Stimulated activated effector memory CD8-positive, alpha-beta T cell treated with anti-CD3 and anti-CD28 coated beads, Interleukin-12 subunit alpha, Interleukin-12 subunit beta, amount 100 ng/mL, for 72 hours (primary cell): ENCODE results near the gene TBRG4.

Experiments
- ATAC-seq: fragments of 150-1000 bp; cut with Tn5 transposase; 2 replicates; pipeline ENCODE4 v1.10.0; 2021
- DNase-seq, 2 donors: peaks; one replicate each; pipeline ENCODE4 v3.0.0; 2021 to 2022; ENCODE audit warnings: low spot score in 2 of 2
- H3K27ac Mint-ChIP-seq: one replicate; pipeline ENCODE4 v1.8.0; 2022; ENCODE audit warnings: mild to moderate bottlenecking, mixed read lengths
- H3K36me3 Mint-ChIP-seq: one replicate; pipeline ENCODE4 v1.8.0; 2022; ENCODE audit warnings: mild to moderate bottlenecking, mixed read lengths
- H3K4me1 Mint-ChIP-seq: one replicate; pipeline ENCODE4 v1.8.0; 2022; ENCODE audit warnings: mixed read lengths
- H3K4me3 Mint-ChIP-seq: one replicate; pipeline ENCODE4 v1.8.0; 2022; ENCODE audit warnings: mild to moderate bottlenecking, mixed read lengths
- H3K9me3 Mint-ChIP-seq: one replicate; pipeline ENCODE4 v1.8.0; 2022; ENCODE audit warnings: mixed read lengths

TBRG4 gene

DNA sequence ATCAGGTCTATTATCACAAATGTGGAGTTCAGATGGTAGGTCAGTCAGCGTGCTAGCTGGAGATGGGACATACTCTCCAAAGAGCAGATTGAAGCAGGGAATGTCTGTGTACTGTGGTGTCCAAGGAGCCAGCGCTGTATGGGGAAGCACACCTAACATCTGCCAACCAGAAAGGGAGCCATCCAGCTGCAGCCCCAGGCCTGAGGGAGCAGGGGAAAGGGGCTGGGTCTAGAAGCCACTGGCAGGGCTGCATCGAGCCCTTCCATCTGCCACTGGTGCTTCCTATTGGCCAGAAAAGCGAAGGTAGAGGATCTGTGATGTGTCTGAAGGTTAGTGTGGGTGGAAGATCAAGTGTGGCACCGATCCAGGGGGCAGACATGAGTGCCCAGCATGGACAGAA lies 38.1 kb upstream of the TBRG4 start:
- Mint-ChIP-seq H3K36me3 (no peaks in the 10 kb centered on the region), H3K4me1 (no peaks in the 10 kb centered on the region), H3K27ac (no peak overlapping the region), H3K9me3 (no peaks in the 10 kb centered on the region), H3K4me3 (no peak overlapping the region)
- ATAC-seq, result no peak
- no peak for DNase-seq

- no peak overlapping the region for H3K4me3 Mint-ChIP-seq
- H3K9me3 Mint-ChIP-seq, result no peaks in the 10 kb centered on the region
- no peaks in the 10 kb centered on the region for H3K4me1 Mint-ChIP-seq
- DNase-seq (no peak), ATAC-seq (no peak)
- no peak overlapping the region for H3K27ac Mint-ChIP-seq
- no peaks in the 10 kb centered on the region for H3K36me3 Mint-ChIP-seq
These were observed 37.1 kb upstream of the TBRG4 start for GRCh38 chr7:45148653-45148973.

GRCh38 chr7:45147858-45148652 lies 36.6 kb upstream of the TBRG4 start:
- no peaks in the 10 kb centered on the region for H3K4me1 Mint-ChIP-seq
- no peak for ATAC-seq
- no peaks in the 10 kb centered on the region for H3K9me3 Mint-ChIP-seq
- no peak for DNase-seq
- H3K4me3 Mint-ChIP-seq, result no peak overlapping the region
- no peaks in the 10 kb centered on the region for H3K36me3 Mint-ChIP-seq
- no peak overlapping the region for H3K27ac Mint-ChIP-seq

DNA sequence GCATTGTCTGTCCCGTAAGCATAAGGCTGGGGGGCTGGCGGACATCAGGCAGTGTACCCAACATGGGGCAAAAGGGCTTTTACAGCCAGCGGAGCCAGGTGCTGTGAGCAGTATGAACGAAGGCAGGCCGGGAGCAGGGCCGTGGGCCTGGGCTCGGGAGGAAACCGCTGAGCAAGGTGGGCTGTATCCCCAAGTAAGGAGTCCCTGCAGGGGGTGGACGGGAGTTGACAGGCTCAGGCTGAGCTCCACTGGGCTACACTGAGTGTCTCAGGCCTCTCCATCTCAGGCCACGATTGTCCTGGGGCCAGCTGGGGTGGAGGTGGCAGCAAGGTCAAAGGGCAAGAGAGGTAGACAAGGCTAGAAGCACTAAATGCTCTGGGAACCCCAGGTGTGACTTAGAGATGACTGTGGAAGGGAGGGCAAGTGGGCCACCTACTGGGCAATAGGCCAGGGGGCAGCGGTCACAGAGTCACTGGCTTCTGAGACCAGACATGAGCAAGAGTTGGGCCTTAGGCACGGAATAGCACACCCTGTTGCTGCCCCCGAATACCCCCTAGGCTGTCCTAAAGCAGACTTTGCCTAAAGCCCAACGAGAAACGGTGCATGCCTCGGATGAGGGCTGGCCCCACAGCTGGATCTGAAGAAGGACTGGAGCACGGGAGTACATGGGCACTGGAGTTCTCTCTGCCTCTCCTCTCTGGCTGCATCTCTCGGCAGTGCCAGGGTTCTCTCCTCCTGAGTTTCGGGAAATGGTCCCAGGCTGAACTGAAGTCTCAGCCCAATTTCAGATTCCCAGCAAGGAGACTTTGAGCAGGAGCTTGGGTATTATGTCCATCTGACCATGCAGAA lies 35.3 kb upstream of the TBRG4 start:
- ATAC-seq, result peak; percentile 27
- no peak for DNase-seq
- Mint-ChIP-seq H3K9me3 (no peaks in the 10 kb centered on the region), H3K36me3 (no peaks in the 10 kb centered on the region), H3K4me1 (no peaks in the 10 kb centered on the region), H3K4me3 (no peak overlapping the region), H3K27ac (peak overlapping the region; percentile 58)

- ATAC-seq, result no peak
- Mint-ChIP-seq H3K4me1 (no peaks in the 10 kb centered on the region), H3K27ac (no peak overlapping the region), H3K9me3 (no peaks in the 10 kb centered on the region), H3K4me3 (no peak overlapping the region), H3K36me3 (no peaks in the 10 kb centered on the region)
- no peak for DNase-seq
These were observed 34.4 kb upstream of the TBRG4 start for GRCh38 chr7:45145881-45146280.

DNA sequence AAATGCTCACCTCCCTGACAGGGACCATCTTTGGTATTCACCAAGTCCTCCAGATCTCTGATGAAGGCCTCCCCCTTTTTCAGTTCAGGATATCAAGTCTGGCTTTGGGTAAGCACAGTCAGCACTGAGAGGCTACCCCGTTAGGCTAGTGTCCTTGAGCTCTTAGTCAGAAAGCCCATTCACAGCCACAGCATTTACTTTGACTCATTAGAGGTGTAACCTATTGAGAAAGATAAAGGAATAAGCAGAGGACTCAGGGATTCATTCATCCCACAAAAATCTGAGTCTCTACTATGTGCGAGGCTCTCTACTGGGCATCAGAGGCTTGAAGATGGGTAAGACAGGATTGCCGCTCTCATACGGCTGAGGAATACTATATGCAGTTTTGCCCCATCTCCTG lies 32.1 kb upstream of the TBRG4 start:
- no peaks in the 10 kb centered on the region for H3K9me3 Mint-ChIP-seq
- H3K4me3 Mint-ChIP-seq, result no peak overlapping the region
- no peaks in the 10 kb centered on the region for H3K36me3 Mint-ChIP-seq
- H3K4me1 Mint-ChIP-seq, result no peaks in the 10 kb centered on the region
- ATAC-seq (no peak), DNase-seq (no peak)
- H3K27ac Mint-ChIP-seq, result no peak overlapping the region

DNA sequence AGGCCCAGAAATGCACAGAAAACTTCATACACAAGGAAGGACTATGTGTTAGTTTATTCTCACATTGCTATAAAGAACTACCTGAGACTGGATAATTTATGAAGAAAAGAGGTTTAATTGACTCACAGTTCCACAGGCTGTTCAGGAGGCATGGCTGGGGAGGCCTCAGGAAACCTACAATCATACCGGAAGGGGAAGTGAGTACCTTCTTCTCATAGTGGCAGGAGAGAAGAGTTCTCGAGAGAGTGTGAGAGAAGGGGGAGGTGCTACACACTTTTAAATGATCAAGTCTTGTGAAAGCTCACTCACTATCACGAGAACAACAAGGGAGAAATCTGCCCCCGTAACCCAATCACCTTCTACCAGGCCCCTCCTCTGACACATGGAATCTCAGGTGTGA lies 29.3 kb upstream of the TBRG4 start:
- Mint-ChIP-seq H3K9me3 (no peaks in the 10 kb centered on the region), H3K4me1 (peaks cover 8% of the 10 kb centered on the region), H3K4me3 (no peak overlapping the region), H3K36me3 (no peaks in the 10 kb centered on the region), H3K27ac (no peak overlapping the region)
- ATAC-seq (no peak), DNase-seq (no peak)

DNA sequence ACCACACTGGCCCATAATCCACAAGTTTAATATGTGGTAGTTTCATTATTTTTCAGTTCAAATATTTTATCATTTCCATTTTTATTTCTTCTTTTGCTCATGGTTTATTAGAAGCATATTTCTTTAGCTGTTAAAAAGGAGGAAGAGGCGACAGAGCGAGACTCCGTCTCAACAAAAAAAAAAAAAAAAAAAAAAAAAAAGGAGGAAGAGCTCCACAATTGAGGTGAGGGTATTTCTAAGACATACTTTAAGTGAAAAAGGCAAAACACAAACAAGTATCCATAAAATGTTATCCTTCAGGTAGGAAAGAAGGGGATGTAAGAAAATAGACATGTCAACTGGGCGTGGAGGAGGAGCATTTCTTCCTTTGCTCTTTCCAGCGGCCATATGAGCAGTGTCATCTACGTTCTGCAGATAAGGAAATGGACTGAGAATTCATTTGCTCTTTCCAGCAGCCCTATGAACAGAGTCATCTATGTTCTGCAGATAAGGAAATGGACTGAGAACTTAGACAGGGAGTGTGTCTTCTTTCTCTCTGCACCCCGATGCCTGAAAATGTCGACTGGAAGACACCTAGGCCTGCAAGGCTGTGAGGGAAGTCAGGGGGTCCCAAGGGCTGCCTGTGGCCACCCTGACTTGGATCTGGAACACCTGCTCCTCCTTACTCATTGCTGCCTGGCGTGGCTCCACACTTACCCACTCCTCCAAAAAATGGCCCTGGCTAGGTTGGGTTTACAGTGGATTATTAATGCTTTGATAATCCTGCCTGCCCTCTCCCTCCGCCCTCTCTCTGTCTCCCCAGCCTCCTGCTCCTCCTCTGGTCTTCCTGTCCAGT lies 27.2 kb upstream of the TBRG4 start:
- no peak for DNase-seq
- H3K9me3 Mint-ChIP-seq, result no peaks in the 10 kb centered on the region
- H3K4me1 Mint-ChIP-seq, result peaks cover 11% of the 10 kb centered on the region
- no peak overlapping the region for H3K4me3 Mint-ChIP-seq
- no peaks in the 10 kb centered on the region for H3K36me3 Mint-ChIP-seq
- H3K27ac Mint-ChIP-seq, result no peak overlapping the region
- ATAC-seq, result no peak

- H3K36me3 Mint-ChIP-seq, result no peaks in the 10 kb centered on the region
- peak; percentile 79 for ATAC-seq
- H3K9me3 Mint-ChIP-seq, result no peaks in the 10 kb centered on the region
- peak; percentile 31 to 80 for DNase-seq
- peak overlapping the region; percentile 52 for H3K27ac Mint-ChIP-seq
- no peak overlapping the region for H3K4me3 Mint-ChIP-seq
- H3K4me1 Mint-ChIP-seq, result peaks cover 11% of the 10 kb centered on the region
These were observed 24.9 kb upstream of the TBRG4 start for GRCh38 chr7:45136106-45137060.

GRCh38 chr7:45133877-45134276 lies 22.4 kb upstream of the TBRG4 start:
- H3K4me1 Mint-ChIP-seq, result peaks cover 11% of the 10 kb centered on the region
- peak overlapping the region; percentile 91 for H3K27ac Mint-ChIP-seq
- DNase-seq (no peak), ATAC-seq (no peak)
- H3K36me3 Mint-ChIP-seq, result no peaks in the 10 kb centered on the region
- no peak overlapping the region for H3K4me3 Mint-ChIP-seq
- H3K9me3 Mint-ChIP-seq, result no peaks in the 10 kb centered on the region

DNA sequence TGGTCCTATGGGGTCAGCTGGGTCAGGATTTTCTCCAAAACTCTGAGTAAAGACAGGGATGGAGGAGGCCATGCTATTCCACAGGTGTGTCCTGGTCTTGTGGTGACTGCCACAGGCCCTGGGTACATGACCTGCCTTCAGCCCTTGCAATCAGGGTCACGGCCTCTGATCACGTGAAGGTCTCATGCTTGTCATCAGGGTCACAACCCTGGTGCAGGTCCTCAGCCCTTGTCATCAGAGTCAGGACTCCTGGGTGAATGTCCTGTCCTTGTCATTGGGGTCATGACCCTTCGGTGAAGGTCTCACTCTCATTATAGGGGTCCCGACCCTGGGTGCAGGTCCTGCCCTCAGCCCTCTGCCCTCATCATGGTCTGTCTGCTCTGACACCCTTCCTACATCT lies 21.9 kb upstream of the TBRG4 start:
- peak overlapping the region; percentile 91 for H3K27ac Mint-ChIP-seq
- H3K9me3 Mint-ChIP-seq, result no peaks in the 10 kb centered on the region
- ATAC-seq (no peak), DNase-seq (no peak)
- peaks cover 11% of the 10 kb centered on the region for H3K4me1 Mint-ChIP-seq
- H3K36me3 Mint-ChIP-seq, result no peaks in the 10 kb centered on the region
- H3K4me3 Mint-ChIP-seq, result no peak overlapping the region

GRCh38 chr7:45132708-45133320 lies 21.3 kb upstream of the TBRG4 start:
- no peak for ATAC-seq
- DNase-seq, result no peak
- Mint-ChIP-seq H3K9me3 (no peaks in the 10 kb centered on the region), H3K4me1 (peaks cover 11% of the 10 kb centered on the region), H3K36me3 (no peaks in the 10 kb centered on the region), H3K4me3 (no peak overlapping the region), H3K27ac (peak overlapping the region; percentile 32)

GRCh38 chr7:45131891-45132290 lies 20.4 kb upstream of the TBRG4 start:
- ATAC-seq (no peak), DNase-seq (no peak)
- Mint-ChIP-seq H3K4me3 (no peak overlapping the region), H3K36me3 (no peaks in the 10 kb centered on the region), H3K4me1 (peaks cover 11% of the 10 kb centered on the region), H3K9me3 (no peaks in the 10 kb centered on the region), H3K27ac (peak overlapping the region; percentile 32)

DNA sequence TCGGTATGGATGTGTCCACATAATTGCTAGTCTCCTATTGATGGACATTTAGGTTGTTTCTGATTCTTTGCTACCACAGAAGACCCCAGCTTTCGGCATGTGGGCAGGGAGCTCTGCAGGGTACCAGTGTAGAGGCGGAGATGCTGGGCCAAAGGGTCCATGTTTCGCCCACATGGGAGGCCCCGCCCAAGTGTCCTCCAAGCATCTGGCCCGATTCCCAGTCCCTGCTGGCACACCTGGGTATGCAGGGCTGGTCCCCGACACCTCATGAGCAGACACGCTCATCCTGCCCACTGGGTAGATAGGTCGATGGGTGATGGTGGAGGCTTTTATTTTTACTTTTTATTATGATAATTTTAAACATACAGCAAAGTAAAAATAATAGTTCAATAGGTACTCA lies 19.4 kb upstream of the TBRG4 start:
- DNase-seq (no peak), ATAC-seq (no peak)
- Mint-ChIP-seq H3K4me1 (peaks cover 4% of the 10 kb centered on the region), H3K36me3 (no peaks in the 10 kb centered on the region), H3K27ac (no peak overlapping the region), H3K9me3 (no peaks in the 10 kb centered on the region), H3K4me3 (no peak overlapping the region)
